ENCODE results near the gene OXT.

GRCh38 chr20:3068075-3068474 lies 3.3 kb upstream of the OXT start:
- no peak for TF ChIP-seq CTCF (IDR thresholded peaks at IDR 0.05)
- no peak for TF ChIP-seq POLR2A (IDR thresholded peaks at IDR 0.05)

Measured in body of pancreas (tissue), 4 donors.